Spleen (tissue), 7 donors: ENCODE data around the gene HECW1.

Experiments used
- CTCF ChIP-seq, 11 experiments: fragments of 200-600 bp in 7 of 11; fragments of 450-650 bp in 4 of 11; sonication (generic) in 4 of 11; IDR thresholded peaks in 8 of 11; conservative IDR thresholded peaks in 3 of 11; 1 replicate in 7 of 11; 2 replicates in 4 of 11; pipeline versions ENCODE4 v1.4.0 to v1.8.0; 2016 to 2021; ENCODE audit warnings: antibody characterized with exemption in 11 of 11, inconsistent platforms in 4 of 11, mild to moderate bottlenecking in 1 of 11
- POLR2A ChIP-seq, 3 donors: fragments of 450-650 bp; IDR thresholded peaks; one replicate each; pipeline ENCODE4 v1.5.1; 2017; ENCODE audit warnings: antibody characterized with exemption in 3 of 3, mild to moderate bottlenecking in 1 of 3
- donor health status: DM: no; HTN: no; CAD: no; lungs with moderate emphysema.
- donor health status: DM: no; HTN: no; CAD: no.
- donor health status: DM: no; HTN: no; CAD: no.

DNA sequence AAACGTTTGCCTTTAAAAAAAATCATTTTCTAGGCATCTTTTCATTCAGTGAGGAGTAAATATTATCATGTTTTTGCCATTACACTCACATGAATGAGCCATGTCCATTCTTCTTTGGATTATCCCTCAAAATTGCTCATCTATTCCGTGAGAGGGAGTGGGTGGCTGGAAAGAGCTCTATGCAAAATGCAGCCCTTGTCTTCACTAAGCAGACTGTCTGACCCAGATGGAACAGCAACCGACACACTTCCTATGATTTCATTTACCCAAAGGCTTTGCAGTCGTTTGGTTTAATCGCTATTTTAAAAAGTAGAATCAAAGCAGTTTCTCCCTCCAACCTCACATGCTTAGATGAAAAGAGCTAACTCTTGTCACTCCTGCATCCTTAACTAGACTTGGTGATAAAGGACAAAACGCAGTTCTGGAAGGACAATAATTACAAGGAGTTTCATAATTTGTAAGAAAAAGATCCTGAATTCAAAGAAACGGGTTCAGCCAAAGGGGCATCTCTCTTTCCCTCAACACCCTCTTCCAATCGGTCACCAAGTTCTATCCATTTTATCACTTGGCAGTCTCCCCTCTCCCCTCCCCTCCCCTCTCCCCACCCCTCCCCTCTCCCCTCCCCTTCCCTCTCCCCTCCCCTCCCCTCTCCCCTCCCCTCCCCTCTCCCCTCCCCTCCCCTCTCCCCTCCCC, 272.3 kb downstream of the HECW1 start:
- no peak for TF ChIP-seq CTCF (IDR thresholded peaks at IDR 0.05 in 8 of 11, conservative IDR thresholded peaks at IDR 0.05 in 3 of 11)
- TF ChIP-seq POLR2A (IDR thresholded peaks at IDR 0.05) = no peak
